Endothelial cell of umbilical vein (primary cell): ENCODE results near the gene NCKAP5. TPM values are rescaled to one million over a fixed set of nuclear protein-coding genes. Genes with fewer than 3 reads are reported as not detected.

Experiments
- BruUV-seq: library from RNA; stranded (reverse); fragments of 400-500 nt; replicated peaks from 2 replicates; lab custom pipeline; 2021; lab: Mats Ljungman, UMichigan
- CTCF ChIA-PET: fragments of 300-600, 350-600 bp; sonication (Branson Sonifier 250); formaldehyde crosslinking; loops from one replicate; lab custom pipeline; 2021; ENCODE audit warnings: antibody characterized with exemption, inconsistent platforms; lab: Charles Lee
- POLR2A ChIA-PET: fragments of 300-600, 350-600 bp; sonication (Branson Sonifier 250); formaldehyde crosslinking; loops from one replicate; lab custom pipeline; 2021; ENCODE audit warnings: antibody characterized with exemption, inconsistent platforms; lab: Charles Lee
- DNase-seq: peaks from one replicate; pipeline ENCODE4 v3.0.0-alpha.2; 2011; ENCODE audit warnings: low read depth, low spot score
- FAIRE-seq: peaks from 2 replicates; lab custom pipeline; 2011; peaks lifted over from hg19 to GRCh38; lab: Jason Lieb, UNC
- H2AFZ ChIP-seq: 2 replicates; pipeline ENCODE4 v1.6.0; 2012; ENCODE audit warnings: low read depth, low read length, control low read depth, inconsistent platforms
- H3K27ac ChIP-seq: 2 replicates; pipeline ENCODE4 v1.5.1; 2011; ENCODE audit warnings: low read depth, mild to moderate bottlenecking, control low read depth, low read length, moderate library complexity; ENCODE audit not compliant: insufficient read depth
- H3K27me3 ChIP-seq, 2 experiments: 2 replicates each; pipeline versions ENCODE4 v1.6.0 to v1.6.1; 2011; ENCODE audit warnings: low read length in 2 of 2, mixed read lengths in 1 of 2; ENCODE audit not compliant: control insufficient read depth in 2 of 2, insufficient read depth in 2 of 2
- H3K36me3 ChIP-seq, 2 experiments: 2 replicates in 1 of 2; 3 replicates in 1 of 2; pipeline ENCODE4 v1.5.1; 2011; ENCODE audit warnings: low read length in 2 of 2, mild to moderate bottlenecking in 1 of 2, moderate library complexity in 1 of 2; ENCODE audit not compliant: control insufficient read depth in 2 of 2, insufficient read depth in 2 of 2; ENCODE audit errors: extremely low read depth in 1 of 2
- H3K4me1 ChIP-seq: 3 replicates; pipeline ENCODE4 v1.5.1; 2011; ENCODE audit warnings: mild to moderate bottlenecking, low read length; ENCODE audit not compliant: control insufficient read depth, insufficient read depth; ENCODE audit errors: extremely low read depth
- H3K4me2 ChIP-seq: 2 replicates; pipeline ENCODE4 v1.6.1; 2011; ENCODE audit warnings: low read length, control low read depth, mixed read lengths; ENCODE audit not compliant: insufficient read depth
- H3K4me3 ChIP-seq, 3 experiments: fragments of 200-600 bp in 1 of 3; sonication (generic), shearing (Covaris generic) in 1 of 3; replicated peaks in 1 of 3; 2 replicates each; pipeline ENCODE4 v1.5.1; 2011 to 2016; ENCODE audit warnings: control low read depth in 3 of 3, low read length in 3 of 3, mild to moderate bottlenecking in 2 of 3, inconsistent platforms in 1 of 3, low read depth in 1 of 3, moderate library complexity in 1 of 3; ENCODE audit not compliant: insufficient read depth in 1 of 3
- H3K79me2 ChIP-seq: 2 replicates; pipeline ENCODE4 v1.6.0; 2012; ENCODE audit warnings: low read length, inconsistent platforms; ENCODE audit not compliant: control insufficient read depth, insufficient read depth
- H3K9ac ChIP-seq: replicated peaks from 2 replicates; pipeline ENCODE3; 2011; ENCODE audit warnings: low read length, control low read depth; ENCODE audit not compliant: insufficient read depth; ENCODE audit errors: extremely low read depth
- H3K9me1 ChIP-seq: replicated peaks from 3 replicates; pipeline ENCODE4 v1.6.0; 2011; ENCODE audit warnings: mild to moderate bottlenecking, low read length; ENCODE audit not compliant: control insufficient read depth, insufficient read depth; ENCODE audit errors: extremely low read depth
- H3K9me3 ChIP-seq: replicated peaks from 2 replicates; pipeline ENCODE4 v1.5.1; 2012; ENCODE audit warnings: low read length, inconsistent platforms; ENCODE audit not compliant: control insufficient read depth, insufficient read depth
- H4K20me1 ChIP-seq: replicated peaks from 2 replicates; pipeline ENCODE3; 2011; ENCODE audit warnings: mild to moderate bottlenecking, low read length; ENCODE audit not compliant: control insufficient read depth, insufficient read depth; ENCODE audit errors: extremely low read depth
- EZH2 ChIP-seq: IDR thresholded peaks from 2 replicates; pipeline ENCODE4 v1.6.1; 2012; ENCODE audit warnings: borderline replicate concordance, low read depth, mild to moderate bottlenecking, moderate library complexity, low read length, inconsistent platforms; ENCODE audit not compliant: severe bottlenecking
- FOS ChIP-seq: IDR thresholded peaks from 2 replicates; pipeline ENCODE4 v1.6.1; 2011; ENCODE audit warnings: mild to moderate bottlenecking, low read length, moderate library complexity, borderline replicate concordance; ENCODE audit not compliant: insufficient read depth
- GATA2 ChIP-seq: IDR thresholded peaks from 2 replicates; pipeline ENCODE4 v1.7.0; 2011; ENCODE audit warnings: low read depth, mild to moderate bottlenecking, moderate library complexity, mixed read lengths, low read length; ENCODE audit not compliant: insufficient read length, insufficient read depth
- JUN ChIP-seq: IDR thresholded peaks from 2 replicates; pipeline ENCODE4 v1.6.1; 2011; ENCODE audit warnings: borderline replicate concordance, low read depth; ENCODE audit not compliant: insufficient read length, insufficient read depth
- MYC ChIP-seq: IDR thresholded peaks from one replicate; pipeline ENCODE4 v1.6.1; 2011; ENCODE audit warnings: mild to moderate bottlenecking, low read depth, low read length
- POLR2A ChIP-seq: IDR thresholded peaks from 2 replicates; pipeline ENCODE4 v1.6.1; 2012; ENCODE audit warnings: low read depth, mild to moderate bottlenecking, control low read depth, low read length
- POLR2AphosphoS5 ChIP-seq: IDR thresholded peaks from 2 replicates; pipeline ENCODE4 v1.6.1; 2012; ENCODE audit warnings: low read depth, mild to moderate bottlenecking, control low read depth, low read length, moderate library complexity; ENCODE audit not compliant: insufficient read depth
- dilution Hi-C: fragments of 300-500 bp; cut with MboI; formaldehyde crosslinking; loops from one replicate; pipeline ENCODE4 v1.15.0; 2019; ENCODE audit warnings: low sequenced_read_pairs; ENCODE audit not compliant: extremely low pct_ligation_motif_present
- intact Hi-C: fragments of 100-400 bp; cut with micrococcal nuclease; formaldehyde crosslinking; loops from one replicate; pipeline ENCODE4 v1.10.0; 2022
- polyA plus RNA-seq, 4 experiments: library from polyadenylated mRNA; depleted of rRNA in 3 of 4; stranded (reverse) in 3 of 4; unstranded in 1 of 4; fragments of >200 nt; gene quantifications; 2 replicates each; pipeline versions ENCODE4 v1.2.1 to v1.2.3, GENCODE V29; 2011 to 2012; ENCODE audit warnings: missing spikeins in 1 of 4
- total RNA-seq: library from RNA; stranded (reverse); gene quantifications from 2 replicates; pipeline ENCODE4 v1.2.3, GENCODE V29; 2021
- TF ChIP-seq, protein P1 (sequence below), 2 donors: IDR thresholded peaks; 1 replicate in 1 of 2; 2 replicates in 1 of 2; pipeline ENCODE4 v1.5.1; 2011; ENCODE audit warnings: low read length in 2 of 2, mild to moderate bottlenecking in 2 of 2, moderate library complexity in 2 of 2, control low read depth in 1 of 2, inconsistent platforms in 1 of 2, low read depth in 1 of 2; ENCODE audit not compliant: insufficient read depth in 1 of 2; ENCODE audit errors: extremely low read depth in 1 of 2
- TF ChIP-seq, protein P2 (sequence below): IDR thresholded peaks from 2 replicates; pipeline ENCODE4 v1.6.1; 2011; ENCODE audit not compliant: insufficient read depth, insufficient read length

NCKAP5 gene
- total and polyA plus RNA-seq, 2 donors (not counting 3 experiments of a cell fraction or from before 2014, with no cell fraction given), result 0.47 to 3.3 TPM

DNA sequence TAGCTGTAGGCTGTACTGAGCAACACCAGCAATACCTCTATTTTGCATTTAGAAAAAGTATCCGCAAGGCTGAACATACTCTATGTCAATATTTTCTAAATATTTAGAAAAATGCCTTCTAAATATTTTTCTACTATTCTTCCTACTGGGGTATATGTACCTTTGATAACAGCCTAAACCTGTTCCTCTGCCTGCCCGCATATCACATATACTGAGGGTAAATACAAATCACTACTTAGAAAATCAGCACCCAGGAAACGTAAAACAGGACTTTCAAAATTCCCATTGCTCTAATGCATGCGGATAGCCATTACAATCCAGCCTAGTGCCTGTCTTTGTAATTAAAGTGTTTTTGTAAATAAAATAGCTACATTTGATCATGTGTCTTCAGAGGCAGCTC is 56.1 kb downstream of the NCKAP5 start:
- no peak overlapping the region for H2AFZ ChIP-seq
- FAIRE-seq, result no peak
- no peaks in the 10 kb centered on the region for H3K4me1 ChIP-seq
- no peaks in the 10 kb centered on the region for H3K9me3 ChIP-seq
- H3K4me2 ChIP-seq, result no peak overlapping the region
- no peak overlapping the region for H3K9ac ChIP-seq
- TF ChIP-seq POLR2AphosphoS5 (no peak), FOS (no peak), EZH2 (no peak), GATA2 (no peak), JUN (no peak), MYC (no peak)
- intact Hi-C loops (no loop called here), dilution Hi-C loops (no loop called here)
- peaks cover 0 to 1% of the 10 kb centered on the region in 2 experiments for H3K27me3 ChIP-seq
- H4K20me1 ChIP-seq, result no peaks in the 10 kb centered on the region
- H3K36me3 ChIP-seq, result no peaks in the 10 kb centered on the region
- ChIA-PET CTCF (no interaction called here), POLR2A (no interaction called here)
- H3K9me1 ChIP-seq, result no peaks in the 10 kb centered on the region
- no peaks in the 10 kb centered on the region for H3K79me2 ChIP-seq
- H3K4me3 ChIP-seq, result no peak overlapping the region
- H3K27ac ChIP-seq, result no peak overlapping the region
- BruUV-seq, result no TSS peak
- DNase-seq, result no peak

DNA sequence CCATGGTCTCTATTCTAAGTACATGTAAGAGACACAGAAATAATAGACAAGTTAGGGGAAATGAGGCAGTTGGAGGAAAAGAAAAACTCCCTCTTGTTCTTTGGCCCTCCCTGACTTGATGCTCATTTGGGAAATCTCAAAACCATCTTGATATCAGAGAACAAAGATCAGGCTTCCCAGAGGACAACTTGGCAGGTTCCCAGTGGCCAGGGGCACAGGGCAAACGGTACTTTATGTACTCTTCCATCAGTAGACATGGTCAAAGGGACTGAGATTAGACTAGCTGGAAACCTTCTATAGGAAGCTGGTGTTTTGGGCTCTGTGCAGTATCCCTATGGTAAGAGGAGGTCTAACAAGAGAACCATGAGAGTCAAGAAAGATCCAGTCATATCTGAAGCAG is 56.6 kb downstream of the NCKAP5 start:
- H3K9ac ChIP-seq, result no peak overlapping the region
- no peak overlapping the region for H3K4me2 ChIP-seq
- FAIRE-seq, result no peak
- DNase-seq, result no peak
- H3K79me2 ChIP-seq, result no peaks in the 10 kb centered on the region
- no peak overlapping the region for H3K4me3 ChIP-seq
- no peak for TF ChIP-seq EZH2
- TF ChIP-seq, protein P1, sequence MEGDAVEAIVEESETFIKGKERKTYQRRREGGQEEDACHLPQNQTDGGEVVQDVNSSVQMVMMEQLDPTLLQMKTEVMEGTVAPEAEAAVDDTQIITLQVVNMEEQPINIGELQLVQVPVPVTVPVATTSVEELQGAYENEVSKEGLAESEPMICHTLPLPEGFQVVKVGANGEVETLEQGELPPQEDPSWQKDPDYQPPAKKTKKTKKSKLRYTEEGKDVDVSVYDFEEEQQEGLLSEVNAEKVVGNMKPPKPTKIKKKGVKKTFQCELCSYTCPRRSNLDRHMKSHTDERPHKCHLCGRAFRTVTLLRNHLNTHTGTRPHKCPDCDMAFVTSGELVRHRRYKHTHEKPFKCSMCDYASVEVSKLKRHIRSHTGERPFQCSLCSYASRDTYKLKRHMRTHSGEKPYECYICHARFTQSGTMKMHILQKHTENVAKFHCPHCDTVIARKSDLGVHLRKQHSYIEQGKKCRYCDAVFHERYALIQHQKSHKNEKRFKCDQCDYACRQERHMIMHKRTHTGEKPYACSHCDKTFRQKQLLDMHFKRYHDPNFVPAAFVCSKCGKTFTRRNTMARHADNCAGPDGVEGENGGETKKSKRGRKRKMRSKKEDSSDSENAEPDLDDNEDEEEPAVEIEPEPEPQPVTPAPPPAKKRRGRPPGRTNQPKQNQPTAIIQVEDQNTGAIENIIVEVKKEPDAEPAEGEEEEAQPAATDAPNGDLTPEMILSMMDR (IDR thresholded peaks at IDR 0.05; ENCODE audit: extremely low read depth in 1 of 2, insufficient read depth in 1 of 2, low read depth in 1 of 2, low read length in 2 of 2), result no peak
- no peak for TF ChIP-seq MYC
- TF ChIP-seq FOS, result no peak
- TF ChIP-seq POLR2A, result no peak
- TF ChIP-seq, protein P2, sequence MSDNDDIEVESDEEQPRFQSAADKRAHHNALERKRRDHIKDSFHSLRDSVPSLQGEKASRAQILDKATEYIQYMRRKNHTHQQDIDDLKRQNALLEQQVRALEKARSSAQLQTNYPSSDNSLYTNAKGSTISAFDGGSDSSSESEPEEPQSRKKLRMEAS, result no peak
- TF ChIP-seq JUN, result no peak
- no peak for TF ChIP-seq POLR2AphosphoS5
- TF ChIP-seq GATA2, result no peak
- intact Hi-C loops, result no loop called here
- H3K9me3 ChIP-seq, result no peaks in the 10 kb centered on the region
- H3K9me1 ChIP-seq, result no peaks in the 10 kb centered on the region
- POLR2A ChIA-PET, result no interaction called here
- BruUV-seq, result no TSS peak
- no peak overlapping the region for H2AFZ ChIP-seq
- dilution Hi-C loops, result no loop called here
- no peak overlapping the region for H3K27ac ChIP-seq
- H4K20me1 ChIP-seq, result no peaks in the 10 kb centered on the region
- H3K4me1 ChIP-seq, result no peaks in the 10 kb centered on the region
- peaks cover 0 to 1% of the 10 kb centered on the region in 2 experiments for H3K27me3 ChIP-seq
- CTCF ChIA-PET, result no interaction called here
- no peaks in the 10 kb centered on the region for H3K36me3 ChIP-seq
